ENCODE results near the gene OLFML2A. TPM values are rescaled to one million over a fixed set of nuclear protein-coding genes. Genes with fewer than 3 reads are reported as not detected.
"Not testable (repeated sequence)": the region's sequence is repeated elsewhere in the genome, so short reads cannot be mapped to it uniquely, and the experiment has no call there.

OLFML2A gene
- polyA plus RNA-seq, 3 donors = 21.4 to 23.8 (median 23.3) TPM

- DNase-seq (ENCODE audit: low read depth in 3 of 3, low spot score in 2 of 3) = no peak
Observed at GRCh38 chr9:124815601-124816000, 38.7 kb downstream of the OLFML2A start.

GRCh38 chr9:124818431-124819281, 41.7 kb downstream of the OLFML2A start:
- DNase-seq (ENCODE audit: low read depth in 3 of 3, low spot score in 2 of 3) = no peak

- DNase-seq (ENCODE audit: low read depth in 3 of 3, low spot score in 2 of 3) = no peak
Observed at GRCh38 chr9:124820698-124821623, 44.0 kb downstream of the OLFML2A start.

GRCh38 chr9:124828489-124829333, 51.8 kb downstream of the OLFML2A start:
- DNase-seq (ENCODE audit: low read depth in 3 of 3, low spot score in 2 of 3) = no peak

GRCh38 chr9:124829334-124829669, 52.4 kb downstream of the OLFML2A start:
- no peak for DNase-seq (ENCODE audit: low read depth in 3 of 3, low spot score in 2 of 3)

GRCh38 chr9:124830593-124830992, 53.7 kb downstream of the OLFML2A start:
- no peak for DNase-seq (ENCODE audit: low read depth in 3 of 3, low spot score in 2 of 3)

DNA sequence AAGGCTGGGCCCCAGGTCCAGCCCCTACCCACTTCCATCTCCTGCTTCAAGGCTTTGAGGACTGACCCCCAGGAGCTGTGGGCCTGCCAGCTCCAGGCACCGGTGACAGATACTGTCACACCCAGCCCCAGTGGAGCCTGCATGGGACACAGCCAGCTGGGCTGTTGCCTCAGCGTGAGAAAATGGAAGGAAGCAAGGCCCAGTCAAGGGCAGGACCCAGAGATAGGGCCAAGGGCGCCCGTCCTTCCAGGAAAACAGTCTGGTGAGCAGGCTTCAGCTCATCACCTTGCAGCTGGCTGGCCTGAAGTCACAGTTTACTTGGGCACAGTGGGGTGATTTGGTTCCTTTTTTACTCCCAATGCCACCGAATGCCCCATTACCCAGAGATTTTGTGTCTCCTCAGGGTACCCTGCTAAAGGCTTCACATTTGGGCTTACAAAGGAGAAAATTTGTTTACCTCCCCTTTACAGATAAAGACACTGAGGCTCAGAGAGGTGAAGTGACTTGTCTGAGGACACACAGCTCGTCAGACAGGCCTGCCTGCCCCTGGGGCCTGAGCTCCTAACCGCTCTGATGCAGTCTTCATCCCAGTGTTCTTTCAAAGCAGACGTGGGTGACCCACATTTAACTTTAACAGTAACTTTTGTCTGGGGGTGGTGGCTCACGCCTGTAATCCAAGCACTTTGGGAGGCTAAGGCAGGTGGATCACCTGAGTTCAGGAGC, 54.9 kb downstream of the OLFML2A start:
- DNase-seq (ENCODE audit: low read depth in 3 of 3, low spot score in 2 of 3) = no peak

DNA sequence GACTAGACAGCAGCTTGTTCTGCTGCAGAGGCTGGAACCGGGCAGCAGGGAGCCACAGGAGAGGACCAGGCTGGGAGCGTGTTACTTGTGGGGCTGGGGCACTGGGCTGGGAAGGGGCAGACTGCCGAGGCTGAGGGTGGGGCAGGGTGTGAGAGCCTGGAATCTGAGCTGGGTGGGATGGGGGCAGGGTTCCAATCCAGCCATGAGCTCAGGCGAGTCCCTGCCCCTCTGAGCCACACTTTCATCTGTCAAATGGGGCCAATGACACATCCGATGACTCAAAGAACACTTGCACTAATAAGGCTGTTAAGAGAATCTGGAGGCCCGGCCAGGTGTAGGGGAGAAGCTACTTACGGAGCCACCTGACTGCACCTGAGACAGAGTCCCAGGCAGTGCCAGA, 57.7 kb downstream of the OLFML2A start:
- no peak for DNase-seq (ENCODE audit: low read depth in 3 of 3, low spot score in 2 of 3)

DNA sequence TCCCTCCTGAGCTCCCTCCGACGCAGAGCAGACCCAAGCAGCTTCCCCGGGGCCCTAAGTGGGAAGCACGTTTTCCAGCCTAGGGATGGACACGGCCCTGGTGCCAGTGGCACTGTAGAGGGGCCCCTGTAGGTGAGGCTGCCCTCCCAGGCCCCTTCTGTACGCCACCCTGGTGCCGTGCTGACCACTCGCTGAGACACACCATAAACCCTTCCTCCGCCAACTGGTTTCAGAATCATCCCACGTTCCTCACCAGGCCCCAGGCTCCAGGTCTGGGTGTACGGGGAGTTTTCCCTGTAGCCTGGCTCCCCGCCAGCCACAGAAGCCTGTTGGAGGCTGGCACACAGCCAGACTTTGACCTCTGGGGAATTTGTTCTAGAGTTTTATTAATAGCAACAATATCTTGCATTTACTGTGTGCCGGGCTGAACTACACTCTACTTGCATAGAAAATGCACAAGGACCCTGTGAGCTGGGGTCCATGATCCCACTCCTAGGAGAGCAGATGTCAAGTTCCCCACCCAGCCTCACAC, 58.2 kb downstream of the OLFML2A start:
- peak in 1 of 3 donors; percentile 43 for DNase-seq (ENCODE audit: low read depth in 3 of 3, low spot score in 2 of 3)

DNA sequence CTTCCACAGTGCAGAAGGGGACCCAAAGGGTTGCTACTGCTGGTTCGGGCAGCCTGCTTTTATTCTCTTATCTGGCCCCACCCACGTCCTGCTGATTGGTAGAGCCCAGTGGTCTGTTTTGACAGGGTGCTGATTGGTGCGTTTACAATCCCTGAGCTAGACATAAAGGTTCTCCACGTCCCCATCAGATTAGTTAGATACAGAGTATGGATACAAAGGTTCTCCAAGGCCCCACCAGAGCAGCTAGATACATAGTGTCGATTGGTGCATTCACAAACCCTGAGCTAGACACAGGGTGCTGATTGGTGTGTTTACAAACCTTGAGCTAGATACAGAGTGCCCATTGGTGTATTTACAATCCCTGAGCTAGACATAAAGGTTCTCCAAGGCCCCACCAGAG, 61.2 kb downstream of the OLFML2A start:
- DNase-seq (ENCODE audit: low read depth in 3 of 3, low spot score in 2 of 3) = not testable (repeated sequence)

GRCh38 chr9:124838567-124839275, 61.8 kb downstream of the OLFML2A start:
- not testable (repeated sequence) for DNase-seq (ENCODE audit: low read depth in 3 of 3, low spot score in 2 of 3)

DNA sequence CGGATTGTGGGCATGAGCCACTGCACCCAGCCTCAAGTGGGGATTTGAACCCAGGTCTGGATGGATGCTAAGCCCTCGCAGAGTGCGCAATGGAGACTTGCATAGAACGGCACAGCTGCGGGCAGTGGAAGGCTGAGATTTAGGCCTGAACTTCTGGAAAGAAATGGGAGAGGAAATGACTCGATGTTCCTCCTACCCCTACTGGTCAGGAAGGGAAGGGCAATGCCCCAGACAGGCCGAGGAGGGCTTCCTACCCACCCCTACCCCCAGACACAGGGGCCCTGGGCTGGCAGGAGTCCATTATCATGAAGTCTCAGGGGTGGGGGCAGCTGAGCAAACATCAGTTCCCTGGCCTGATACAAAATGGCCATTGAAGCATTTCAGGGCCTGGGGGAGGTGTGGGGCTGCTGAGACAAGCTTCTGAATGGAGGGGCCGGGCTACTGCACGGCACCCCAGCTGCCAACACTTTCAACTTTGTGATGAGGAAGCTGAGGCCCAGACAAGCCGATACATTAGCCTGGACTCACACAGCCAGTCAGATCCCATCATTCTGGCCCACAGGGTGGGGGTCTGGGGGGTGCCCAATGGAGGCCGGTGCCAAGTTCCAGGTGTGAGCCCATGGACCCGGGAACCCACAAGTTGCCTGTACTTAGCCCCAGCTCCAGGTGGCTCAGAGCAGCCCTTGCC, 62.8 kb downstream of the OLFML2A start:
- DNase-seq (ENCODE audit: low read depth in 3 of 3, low spot score in 2 of 3) = no peak

GRCh38 chr9:124840300-124840833, 63.4 kb downstream of the OLFML2A start:
- no peak for DNase-seq (ENCODE audit: low read depth in 3 of 3, low spot score in 2 of 3)

- no peak for DNase-seq (ENCODE audit: low read depth in 3 of 3, low spot score in 2 of 3)
Observed at GRCh38 chr9:124841075-124841821, 64.3 kb downstream of the OLFML2A start.

- DNase-seq (ENCODE audit: low read depth in 3 of 3, low spot score in 2 of 3) = no peak
Observed at GRCh38 chr9:124843456-124844034, 66.6 kb downstream of the OLFML2A start.

DNA sequence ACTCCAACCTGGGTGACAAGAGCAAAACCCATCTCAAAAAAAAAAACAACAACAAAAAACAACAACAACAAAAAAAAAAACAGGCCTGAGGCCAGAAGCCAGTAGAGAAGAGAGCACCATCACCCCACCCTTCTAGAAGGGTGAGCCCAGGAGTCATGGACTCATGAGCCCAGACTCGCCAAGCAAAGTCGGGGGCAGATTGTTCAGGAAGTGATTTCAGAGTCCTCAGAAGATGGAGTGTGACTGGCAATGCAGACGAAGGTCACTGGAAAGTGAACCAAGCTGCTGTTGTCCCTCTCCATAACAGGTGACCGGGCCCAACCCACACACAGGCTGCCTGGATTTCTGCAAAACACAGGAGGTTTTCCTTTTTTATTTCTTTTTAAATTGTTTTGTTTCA, 67.4 kb downstream of the OLFML2A start:
- no peak for DNase-seq (ENCODE audit: low read depth in 3 of 3, low spot score in 2 of 3)

DNA sequence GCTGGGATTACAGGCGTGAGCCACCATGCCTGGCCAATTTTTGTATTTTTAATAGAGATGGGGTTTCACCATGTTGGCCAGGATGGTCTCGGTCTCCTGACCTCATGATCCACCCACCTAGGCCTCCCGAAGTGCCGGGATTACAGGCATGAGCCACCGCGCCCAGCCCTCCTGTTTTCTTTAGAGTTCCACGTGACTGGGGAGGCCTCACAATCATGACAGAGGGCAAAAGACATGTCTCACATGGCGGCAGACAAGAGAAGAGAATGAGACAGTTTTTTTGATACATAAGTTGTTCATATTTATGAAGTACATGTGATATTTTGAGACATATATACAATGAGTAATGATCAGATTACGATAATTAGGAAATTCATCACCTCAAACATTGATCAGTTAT, 69.5 kb downstream of the OLFML2A start:
- not testable (repeated sequence) for DNase-seq (ENCODE audit: low read depth in 3 of 3, low spot score in 2 of 3)
